NCI-H748 treated with DMSO at 0.1 percent for 48 hours (cell line): ENCODE data around the gene NDST1.
"Not testable (repeated sequence)": the region's sequence is repeated elsewhere in the genome, so short reads cannot be mapped to it uniquely, and the experiment has no call there.

Experiments
- DNase-seq: peaks from one replicate; lab custom pipeline; 2025; lab: John Stamatoyannopoulos, UW

The NDST1 gene

DNA sequence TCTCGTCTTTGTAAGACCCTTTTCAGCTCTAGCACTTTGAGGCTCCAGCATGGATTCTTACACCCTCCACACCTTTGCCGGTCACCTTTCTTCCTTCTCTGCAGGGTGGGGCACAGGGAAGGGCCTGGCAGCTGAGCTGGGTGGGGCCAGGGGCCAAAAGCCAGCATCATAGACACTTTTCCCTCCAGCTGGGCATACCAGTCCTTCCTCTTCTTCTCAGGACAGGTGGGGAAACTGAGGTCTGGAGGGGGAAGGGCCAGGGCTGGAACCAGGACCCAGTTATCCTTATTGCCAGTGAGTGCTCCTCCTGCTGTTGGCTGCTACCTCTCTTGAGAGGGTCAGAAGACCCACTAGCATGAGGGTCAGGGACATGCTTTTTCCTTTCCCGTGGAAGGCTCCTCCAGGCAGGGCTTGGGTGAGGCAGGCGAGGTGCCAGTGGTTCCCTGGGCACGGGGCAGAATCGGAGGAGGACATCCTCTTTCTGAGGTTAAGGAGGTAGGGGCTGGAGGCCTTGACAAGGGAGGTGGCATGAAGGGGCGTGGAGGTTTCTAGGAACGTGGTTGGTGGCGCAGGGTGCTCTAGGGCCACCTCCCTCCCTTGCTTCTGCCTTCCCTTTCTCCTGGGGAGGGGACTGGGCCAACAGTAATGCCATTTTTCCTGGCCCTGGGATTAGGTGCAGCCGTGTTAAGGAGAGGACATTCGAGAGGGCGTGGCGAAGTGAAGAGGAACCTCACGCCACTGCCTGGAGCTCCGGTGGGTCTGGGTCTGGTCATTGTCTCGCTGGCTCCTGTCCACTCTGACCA, at the start of gene NDST1:
Gene NDST1 (plus strand): TSS at position 658 of the 803 bp plus-strand sequence. CDS start 13,124 bp downstream, outside the sequence.
- no peak for DNase-seq

DNA sequence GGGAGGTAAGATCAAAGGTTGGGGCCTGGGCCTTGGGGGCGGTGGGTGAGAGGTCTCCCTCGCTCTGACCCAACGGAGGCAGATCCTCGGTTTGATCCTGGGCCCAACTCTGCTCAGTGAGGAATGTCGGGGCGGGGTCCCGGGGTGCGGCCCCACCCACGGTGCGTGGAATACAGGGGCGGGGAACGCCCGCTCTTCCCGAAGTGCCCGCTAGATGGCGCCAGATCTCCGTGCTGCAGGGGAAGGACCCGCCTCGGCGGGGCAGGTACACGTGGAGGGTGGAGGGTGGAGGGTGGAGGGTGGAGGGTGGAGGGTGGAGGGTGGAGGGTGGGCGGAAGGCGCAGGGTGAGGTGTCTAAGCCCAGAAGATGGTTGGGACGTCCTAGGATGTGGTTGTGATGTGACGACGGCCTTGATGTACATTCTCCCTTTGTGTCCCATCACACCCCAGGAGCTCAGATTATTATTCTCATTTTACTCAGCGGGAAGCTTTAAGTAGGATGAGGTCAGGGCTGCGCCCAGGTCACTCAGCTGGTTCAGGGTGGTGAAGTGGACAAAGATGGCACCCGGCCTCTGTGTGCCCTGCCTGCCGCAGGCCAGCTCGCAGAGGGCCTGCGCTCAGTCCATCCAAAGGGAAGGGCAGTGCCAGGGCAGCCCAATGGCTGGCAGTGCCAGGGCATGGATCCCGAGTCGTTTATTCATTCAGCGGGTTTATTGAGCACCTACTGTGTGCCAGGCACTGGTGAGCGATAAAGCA, 49.0 kb upstream of the NDST1 start:
- DNase-seq = peak; percentile 16

DNA sequence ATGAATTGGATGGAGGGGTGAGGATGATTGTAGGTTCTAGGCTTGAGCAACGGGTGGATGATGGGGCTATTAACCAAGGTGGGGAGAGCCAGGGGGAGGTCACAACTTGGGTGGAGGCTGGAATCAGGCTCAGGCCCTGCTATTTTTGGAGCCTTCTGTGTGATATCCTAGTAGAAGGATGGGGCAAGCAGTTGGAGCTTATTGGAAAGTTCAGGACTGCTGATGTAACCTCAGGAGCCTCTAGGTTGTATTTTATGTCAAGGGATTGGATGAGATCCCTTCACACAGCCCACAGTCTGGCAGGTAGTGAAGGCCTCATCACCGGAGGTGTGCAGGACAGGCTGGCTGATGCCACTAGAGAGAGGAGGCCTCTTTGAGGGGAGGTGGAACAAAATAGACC, 47.1 kb upstream of the NDST1 start:
- DNase-seq = no peak

DNA sequence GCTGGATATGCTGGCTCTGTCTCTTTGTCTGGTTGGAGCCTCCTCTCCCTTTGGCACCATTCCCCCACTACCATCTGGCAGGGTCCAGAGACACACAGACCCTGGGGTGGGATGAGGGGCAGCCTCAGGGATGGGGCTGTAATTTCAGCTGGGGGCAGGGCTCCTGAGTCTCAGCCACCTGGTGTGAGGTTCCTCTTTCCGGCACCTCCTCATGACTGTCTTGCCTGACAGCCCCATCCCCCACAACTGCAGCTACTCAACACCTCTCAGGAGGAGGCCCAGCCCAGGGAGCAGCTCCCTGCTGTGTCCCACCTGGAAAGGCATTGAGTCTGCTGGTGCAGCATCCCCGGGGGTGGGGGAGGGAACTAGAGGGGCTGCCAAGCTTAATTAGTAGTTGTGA, 46.7 kb upstream of the NDST1 start:
- no peak for DNase-seq

DNA sequence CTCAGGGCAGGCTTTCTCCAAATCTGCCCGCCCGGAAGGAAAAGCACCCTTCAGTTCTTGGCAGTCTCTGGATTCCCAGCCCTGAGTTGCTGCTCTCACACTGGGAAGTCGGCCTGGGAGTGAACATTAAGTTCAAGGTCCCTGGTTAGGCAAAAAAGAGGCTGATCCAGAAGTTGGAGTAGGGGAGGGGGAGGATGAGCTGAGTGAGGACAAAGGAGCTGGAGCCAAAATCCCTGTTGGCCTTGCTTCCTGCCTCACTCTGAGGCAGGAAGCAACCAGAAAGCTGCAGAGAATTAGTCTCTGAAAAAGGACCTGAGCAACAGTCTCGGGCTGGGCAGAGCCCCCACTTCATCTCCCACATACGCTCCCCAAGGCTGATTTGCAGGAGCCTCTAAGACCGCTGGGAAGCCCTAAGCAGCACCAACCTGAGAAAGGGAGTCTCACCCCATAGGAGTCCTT, 43.3 kb upstream of the NDST1 start:
- DNase-seq = no peak

DNA sequence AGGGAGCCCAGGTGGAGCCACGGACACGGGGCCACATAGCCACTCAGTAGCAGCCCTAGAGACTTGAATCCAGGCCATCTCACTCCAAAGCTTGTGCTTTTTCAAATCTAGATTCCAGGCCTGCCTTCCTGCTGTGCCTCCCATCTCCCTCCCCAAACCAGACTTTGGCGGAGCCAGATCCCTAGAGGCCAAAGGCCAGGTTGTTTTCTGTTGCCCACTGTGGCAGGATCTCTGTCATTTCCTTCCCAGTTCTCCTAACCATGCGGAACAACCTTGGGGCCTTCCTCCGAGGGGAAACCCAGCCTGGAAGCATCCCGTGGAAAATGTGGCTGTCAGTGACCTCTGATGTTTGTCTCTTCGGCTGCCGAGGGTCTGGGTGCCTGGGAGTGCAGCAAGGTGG, 42.0 kb upstream of the NDST1 start:
- no peak for DNase-seq

DNA sequence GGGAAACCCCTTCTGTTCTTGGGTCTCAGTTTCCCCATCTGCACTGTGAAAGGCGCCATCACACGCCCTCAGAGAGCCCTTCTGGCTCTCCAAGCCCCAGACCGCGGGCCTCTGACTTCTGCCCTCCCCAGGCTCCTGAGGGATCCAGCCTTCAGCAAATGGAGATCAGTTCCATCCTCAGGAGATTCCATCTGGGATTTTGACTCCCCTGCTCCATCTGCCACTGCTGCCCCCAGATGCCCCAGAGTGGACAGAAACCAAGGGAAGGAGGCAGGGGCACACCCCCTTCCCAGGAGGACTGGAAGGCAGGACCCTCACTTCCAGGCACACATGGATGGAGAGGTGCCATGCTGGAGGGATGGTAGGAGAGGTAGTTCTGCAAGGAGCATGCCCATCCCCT, 39.7 kb upstream of the NDST1 start:
- DNase-seq = no peak

DNA sequence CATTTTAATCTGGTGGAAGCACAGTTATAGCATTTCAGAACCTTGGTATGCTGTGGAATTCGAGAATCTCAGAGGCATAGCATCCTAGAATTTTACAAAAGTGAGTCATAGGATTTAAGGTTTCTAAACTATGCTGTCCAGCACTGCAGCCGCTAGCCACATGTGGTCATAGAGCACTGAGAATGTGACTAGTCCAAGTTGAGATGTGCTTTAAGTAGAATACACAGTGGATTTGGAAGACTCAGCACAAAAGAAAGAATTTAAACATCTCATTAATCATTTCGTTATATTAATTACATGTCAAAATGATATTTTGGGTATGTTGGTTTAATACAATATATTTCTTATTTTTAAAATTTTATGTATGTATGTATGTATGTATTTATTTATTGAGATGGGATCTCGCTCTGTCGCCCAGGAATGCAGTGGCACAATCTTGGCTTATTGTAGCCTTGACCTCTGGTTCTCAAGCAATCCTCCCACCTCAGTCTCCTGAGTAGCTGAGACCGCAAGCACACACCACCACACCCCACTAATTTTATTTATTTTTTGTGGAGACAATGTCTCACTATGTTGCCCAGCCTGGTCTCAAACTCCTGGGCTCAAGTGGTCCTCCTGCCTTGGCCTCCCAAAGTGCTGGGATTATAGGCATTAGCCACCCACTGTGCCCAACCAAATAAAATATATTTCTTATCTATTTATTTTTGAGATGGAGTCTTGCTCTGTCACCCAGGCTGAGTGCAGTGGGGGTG, 38.0 kb upstream of the NDST1 start:
- no peak for DNase-seq

DNA sequence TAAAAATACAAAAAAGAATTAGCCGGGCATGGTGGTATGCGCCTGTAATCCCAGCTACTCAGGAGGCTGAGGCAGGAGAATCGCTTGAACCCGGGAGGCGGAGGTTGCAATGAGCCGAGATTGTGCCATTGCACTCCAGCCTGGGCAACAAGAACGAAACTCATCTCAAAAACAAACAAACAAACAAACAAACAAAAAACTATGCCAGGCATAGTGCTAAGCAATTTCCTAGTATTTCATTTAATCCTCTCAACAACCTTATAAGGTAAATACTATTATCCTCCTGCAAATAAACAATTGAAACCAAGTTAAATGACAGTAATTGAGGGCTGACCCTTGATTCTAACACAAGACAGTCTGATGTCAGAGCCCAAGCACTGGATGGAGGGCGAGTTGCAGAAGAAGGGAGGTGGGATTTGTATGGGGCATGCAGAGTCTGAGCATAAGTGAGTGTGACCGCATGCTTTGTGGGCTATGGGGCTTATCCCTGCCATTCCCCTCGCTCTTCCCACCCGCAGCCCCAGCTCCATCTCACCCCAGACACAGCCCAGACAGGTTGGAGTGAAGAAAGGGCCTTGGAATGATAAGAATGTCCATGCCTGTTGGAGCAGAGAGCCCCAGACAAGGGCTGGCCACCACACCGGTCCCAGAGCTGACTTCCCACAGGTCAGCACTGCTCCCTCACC, 34.1 kb upstream of the NDST1 start:
- DNase-seq = no peak

DNA sequence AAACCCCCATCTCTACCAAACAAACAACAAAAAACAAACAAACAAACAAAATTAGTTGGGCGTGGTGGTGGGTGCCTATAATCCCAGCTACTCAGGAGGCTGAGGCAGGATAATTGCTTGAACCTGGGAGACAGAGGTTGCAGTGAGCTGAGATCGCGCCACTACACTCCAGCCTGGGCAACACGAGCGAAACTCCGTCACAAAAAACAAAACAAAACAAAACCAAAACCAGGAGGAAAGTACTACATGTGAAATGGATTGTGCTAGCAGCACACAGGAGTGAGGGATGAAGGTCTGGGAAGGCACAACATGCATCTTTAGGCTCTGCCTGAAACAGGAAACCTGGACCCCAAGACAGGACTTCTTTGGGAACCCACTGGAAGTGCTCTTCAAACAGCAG, 31.4 kb upstream of the NDST1 start:
- not testable (repeated sequence) for DNase-seq

DNA sequence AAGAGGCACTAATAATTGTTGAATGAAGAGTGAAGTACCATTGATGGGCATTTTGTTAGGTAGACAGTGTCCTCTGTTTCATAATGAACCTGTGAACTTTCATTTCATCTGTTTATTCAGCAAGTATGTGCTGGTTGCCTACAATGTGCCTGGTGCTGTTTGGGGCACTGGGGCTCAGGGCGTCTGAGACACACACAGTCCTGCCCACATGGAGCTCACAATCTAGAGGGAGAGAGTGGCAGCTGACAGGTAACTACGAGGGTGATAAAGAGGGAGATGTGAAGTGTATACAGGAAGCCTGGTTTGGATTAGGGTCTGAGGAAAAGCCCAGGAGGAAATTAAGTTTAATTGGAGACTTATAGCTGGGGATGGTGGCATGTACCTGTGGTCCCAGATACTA, 28.5 kb upstream of the NDST1 start:
- no peak for DNase-seq

DNA sequence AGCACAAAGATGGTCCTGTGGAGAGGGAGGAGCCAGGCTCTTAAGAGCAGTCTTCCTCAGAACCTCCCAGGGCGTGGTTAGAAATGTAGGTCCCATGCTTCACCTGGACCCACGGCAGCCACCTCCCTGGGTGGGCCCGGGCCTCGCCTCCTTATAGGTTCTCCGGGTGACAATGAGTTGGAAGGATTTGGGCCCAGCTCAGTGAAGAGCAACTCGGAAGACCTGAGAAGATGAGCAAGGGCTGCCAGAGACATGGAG, 26.3 kb upstream of the NDST1 start:
- DNase-seq = no peak

DNA sequence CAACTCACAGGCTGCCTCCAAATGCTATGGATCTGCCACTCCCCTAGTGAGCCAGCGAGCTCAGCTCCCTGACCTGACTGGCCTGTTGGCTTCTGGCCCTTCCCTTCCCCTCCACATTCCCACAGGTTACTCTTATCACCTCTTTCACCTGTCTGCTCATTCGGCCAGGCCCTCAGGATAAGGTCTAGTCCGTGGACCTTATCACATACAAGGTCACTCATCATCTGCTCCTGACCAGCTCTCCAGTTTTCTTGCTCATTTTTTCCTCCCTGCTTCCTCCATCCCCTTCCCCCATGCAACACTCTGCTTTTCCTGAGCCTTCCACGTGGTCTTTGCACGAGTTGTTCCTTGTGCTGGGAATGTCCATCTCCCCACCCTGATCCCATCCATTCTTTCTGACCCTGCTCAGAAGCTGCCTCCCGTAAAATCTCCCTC, 25.9 kb upstream of the NDST1 start:
- no peak for DNase-seq

DNA sequence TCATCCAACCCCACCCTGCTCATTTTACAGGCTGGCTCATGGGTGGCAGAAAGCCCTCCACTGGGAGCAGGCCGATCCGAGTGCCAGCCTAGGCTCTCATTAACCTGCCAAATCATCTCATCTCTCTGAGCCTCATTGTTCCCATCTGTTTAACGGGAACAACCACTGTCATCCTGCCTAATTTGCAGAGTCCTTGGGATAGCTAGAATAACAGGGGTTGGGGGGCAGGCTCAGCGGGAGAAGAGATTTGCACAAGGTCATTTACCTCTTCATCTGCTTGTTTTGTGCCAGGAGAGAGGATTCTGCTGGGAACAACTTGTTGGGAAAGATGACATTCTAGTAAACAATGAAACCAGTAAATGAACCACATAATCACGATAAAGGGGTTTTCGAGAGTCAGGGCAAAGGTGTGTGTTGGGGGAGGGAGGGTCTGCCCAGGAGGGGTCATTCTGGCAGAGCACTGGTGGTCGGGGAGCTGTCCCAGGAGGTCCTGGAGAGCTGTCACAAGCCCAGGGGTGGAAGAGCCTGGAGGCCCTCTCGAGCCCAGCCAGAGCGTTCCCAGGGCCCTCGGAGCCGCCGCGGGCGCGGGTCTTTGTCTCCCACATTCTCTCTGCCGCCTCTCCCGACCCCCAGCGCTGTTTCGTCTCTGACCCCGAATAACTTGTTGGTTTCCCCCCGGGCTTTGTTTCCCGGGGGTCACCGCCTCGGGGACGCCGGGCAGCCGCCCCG, 22.8 kb upstream of the NDST1 start:
- no peak for DNase-seq

DNA sequence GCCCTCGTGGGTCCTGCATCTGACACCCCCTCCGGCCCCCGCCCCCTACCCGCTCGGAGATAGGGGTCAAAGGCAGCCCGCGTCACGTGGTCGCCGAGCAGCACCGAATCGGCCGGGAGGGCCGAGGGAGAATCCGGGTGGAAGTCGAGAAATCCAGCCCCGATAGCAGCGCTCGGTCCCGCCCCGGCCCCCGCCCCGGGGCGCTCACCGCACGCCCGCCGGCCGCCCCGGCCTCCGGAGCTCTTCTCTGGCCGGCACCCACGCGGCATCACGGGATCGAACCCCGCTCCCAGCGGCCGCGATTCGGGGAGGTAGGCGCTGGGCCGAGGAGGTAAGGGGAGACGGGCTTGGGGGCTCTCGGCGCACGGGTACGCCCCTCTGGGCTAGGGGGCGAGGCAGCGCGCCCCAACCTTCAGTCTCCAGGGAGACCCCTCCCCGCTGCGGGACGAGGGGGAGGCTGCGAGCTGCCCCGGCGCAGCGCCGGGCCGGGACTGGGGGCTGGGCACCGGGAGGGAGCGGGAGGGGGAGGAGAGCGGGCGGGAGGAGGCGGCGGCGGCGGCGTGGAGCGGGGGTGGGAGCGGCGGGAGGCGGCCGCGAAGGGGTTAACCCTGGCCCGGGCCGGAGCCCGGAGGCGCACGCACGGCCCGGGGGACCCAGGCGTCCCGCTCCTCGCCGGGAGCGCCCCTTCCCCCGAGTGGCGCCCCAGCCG, 22.1 kb upstream of the NDST1 start:
- no peak for DNase-seq

DNA sequence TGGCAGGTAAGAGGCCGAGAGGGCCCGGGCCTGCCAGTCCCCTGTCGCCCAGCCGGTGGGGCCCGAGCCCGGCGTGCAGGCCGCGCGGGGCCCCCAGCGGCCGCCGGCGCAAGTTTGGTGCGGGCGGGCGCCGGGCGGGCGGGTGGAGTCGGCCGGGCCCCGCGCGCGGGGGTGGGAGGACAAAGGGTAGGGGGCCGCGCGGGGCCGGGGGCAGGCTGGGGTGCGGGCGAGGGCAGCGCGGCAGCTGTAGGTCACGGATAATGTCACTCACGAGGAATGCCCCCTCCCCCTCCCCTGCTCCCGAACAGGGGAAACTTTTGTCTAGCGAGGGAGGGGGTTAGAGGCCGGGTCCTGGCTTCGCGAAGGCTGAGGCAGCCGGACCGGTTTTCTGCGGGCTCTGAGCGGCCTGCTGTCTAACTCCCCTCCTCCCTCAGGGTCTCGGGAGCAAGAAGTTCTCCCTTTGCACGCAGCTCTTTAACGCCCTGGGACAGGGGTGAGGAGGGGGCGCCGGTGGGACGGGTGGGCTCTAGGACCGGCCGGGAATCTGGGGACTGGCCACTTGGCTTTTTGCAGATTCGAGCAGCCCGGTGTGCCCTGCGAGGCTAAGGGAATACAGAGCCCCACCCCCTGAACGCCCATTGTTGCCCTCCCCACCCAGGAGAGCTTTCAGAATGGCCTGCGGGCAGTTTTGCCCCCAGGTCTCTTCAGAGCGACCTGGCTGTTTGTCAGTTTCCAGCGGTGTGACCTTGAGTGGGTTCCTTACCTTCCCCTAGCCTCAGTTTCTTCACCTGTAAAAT, 21.3 kb upstream of the NDST1 start:
- no peak for DNase-seq

DNA sequence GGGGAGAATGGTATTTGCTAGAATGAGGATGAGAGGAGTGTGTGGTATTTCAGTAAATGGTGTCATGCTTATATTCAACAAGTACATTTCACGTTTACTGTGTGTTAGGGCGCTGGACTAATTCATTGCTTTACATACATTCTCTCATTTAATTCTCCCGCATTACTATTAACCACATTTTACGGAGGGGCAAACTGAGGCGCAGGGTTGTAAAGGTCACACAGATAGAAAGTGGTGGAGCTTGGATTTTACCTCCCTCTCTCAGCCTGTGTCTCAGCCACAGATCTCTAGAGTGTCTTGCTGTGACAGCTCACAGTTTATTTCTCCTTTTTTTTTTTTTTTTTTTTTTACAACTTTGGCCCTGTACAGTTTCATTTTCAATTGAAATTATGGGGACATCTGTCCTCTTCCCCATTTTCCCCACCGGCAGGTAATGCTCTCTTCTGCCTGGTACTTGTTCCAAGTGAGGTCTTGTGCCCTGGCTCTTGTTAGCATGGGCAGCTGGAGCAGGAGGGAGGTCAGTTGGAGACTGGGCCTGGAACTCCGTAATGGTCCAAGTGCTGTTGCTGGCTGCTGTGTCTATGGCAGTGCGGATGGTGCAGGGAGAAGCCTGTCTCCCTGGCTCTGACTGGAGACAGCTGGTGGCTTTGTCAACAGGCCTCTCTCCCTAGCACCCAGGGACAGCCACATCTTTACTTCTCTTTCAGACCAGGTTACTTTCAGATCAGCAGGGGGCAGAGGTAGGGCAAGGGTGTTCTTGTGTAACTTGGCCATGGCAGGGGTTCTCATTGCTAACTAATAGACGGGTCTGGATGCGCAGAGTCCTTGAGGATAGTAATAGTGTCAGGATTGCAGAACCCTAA, 20.5 kb upstream of the NDST1 start:
- DNase-seq = no peak

DNA sequence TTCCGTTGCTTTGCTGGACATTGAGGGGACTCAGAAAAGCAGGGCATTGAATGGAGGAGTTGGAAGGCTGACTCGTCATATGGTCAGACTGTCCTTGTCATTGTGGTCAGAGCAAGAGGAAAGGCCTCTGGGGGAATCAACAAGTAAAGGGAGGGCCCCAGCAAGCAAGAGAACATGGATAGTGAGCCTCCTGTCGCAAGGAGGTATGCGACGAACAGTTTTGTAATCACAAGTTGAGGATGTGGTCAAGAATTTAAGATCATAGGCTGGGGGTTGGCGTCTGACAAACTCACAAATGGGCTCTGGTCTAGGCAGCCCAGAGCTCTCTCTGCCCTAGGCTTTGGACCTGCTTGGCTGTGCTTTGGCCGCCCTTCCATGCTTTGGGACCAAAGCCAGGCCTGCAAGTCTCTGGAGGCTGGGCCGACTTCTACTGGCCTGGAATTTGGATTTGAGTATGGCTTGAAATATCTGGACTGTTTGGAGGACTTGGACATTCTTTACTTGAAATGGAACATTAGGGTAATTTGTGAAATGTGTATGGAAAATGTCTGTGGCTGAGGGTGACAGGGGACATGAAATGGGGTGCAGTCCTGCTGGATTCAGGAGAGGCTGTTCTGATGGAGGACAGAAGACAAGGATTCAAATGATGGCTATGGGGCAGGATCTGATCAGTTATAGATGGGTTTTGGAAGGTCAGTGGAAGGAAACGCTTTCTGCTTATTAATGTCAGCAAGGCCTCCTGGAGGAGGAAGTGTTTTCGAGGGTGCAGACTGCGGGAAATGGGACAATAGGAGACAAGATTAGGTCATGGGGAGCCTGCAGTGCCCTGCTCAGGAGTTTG, 19.2 kb upstream of the NDST1 start:
- no peak for DNase-seq
